HG03064 (cell line): ENCODE results near the gene SMIM30.

ENCODE experiments used
- ATAC-seq: cut with Tn5 transposase; IDR thresholded peaks from one replicate; pipeline ENCODE4 v1.9.1; 2021; ENCODE audit warnings: low read depth; ENCODE audit not compliant: unreplicated experiment

SMIM30 gene

DNA sequence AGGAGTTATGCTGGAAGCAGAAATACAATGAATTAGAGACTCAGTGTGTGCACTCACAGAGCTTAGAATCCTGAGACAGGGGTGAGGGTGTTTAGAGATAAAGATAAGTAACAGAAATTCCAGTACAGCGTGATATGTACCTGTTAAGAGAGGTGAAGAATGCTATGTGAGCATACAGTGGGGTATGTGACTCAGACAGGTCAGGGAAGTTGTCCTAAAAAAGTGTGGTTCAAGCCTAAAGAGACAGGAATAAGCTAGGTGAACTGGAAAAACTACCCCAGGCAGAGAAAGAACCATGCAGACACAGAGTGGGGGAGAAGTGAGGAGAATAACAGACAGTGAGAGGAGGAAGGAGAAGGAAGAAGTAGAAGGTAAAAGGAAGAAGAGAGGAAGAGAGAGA, 8.6 kb downstream of the SMIM30 start:
- ATAC-seq = no peak

DNA sequence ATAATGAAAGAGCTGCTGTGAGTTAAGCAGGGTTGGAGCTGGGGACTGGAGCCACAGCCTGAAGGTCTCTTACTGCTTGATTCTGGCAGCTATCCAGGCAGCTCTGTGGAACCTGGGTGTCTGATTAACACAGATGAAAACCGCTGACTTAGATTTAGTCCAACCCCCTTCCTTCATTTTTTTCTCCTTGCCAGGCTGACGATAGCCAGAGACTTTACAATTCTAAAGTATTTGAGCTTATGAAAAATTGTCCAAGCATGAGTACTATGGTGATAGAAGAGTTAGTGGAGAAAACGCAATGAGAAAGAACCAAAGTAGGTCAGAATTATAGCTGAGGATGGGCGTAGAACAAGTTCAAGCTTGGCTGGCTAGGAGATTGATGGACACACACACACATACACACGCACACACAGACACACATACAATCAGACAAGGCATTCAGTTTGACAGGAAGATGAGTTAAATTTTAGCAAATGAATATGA, 18.2 kb downstream of the SMIM30 start:
- ATAC-seq = no peak

DNA sequence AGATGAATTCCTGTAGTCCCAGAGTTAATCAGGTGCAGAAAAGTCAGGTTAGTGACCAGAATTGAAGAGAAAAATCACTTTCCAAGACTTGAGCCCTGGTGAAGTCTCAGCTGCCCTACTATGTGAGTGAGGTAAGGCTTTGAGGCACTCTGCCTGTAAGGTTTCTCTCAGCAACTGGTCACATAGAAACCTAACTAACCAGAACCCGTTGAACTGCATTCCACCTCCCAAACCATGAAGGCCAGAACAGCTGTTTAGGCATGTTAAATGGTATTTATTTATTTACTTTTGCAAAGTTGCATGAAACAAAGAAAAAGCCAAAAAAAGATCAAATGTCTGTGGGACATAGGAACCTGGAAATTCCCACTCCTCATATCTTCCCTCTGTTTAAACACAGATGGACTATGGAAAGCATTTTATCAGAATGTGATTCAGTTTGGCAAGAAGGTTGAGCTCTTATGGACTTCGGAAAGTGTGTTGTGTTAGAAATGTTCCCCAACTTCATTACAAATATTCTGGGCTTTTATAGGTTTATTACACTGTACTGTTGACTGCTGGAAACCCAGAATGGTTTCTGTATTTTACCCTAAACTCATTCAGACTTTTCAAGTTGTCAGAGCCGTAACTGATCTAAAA, 19.0 kb downstream of the SMIM30 start:
- no peak for ATAC-seq

DNA sequence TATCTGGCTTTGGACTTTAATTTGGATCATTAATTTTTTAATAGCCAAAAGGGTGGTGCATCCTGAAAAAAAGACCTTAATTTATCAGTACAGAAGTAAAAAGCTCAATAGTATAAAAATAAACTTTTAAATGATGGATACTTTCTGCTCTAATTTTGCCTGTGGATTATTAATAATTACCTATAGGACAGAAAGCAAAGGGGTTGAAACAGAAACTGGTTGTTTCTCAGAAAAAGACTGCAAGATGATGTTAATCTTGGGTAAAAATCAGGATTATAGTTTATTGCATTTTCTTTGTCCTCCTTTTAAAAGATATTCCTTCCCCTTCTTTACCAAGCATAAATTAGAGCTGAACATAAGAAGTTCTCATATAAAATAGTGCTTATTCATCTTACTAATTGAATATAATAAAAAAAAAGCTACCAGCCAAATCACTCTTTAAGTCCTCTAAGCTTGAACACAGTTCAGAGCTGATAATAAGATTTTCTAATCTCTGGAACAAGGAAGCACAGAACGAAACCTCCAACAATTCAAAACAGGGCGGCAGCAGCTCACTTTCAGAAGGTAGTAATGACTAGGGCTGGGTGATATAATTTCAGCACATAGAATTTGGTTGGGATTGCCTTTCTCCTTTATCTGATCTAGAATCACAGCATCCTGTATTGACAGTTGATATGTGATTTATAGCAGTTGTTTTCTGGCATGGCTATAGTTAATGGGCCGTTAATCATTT, 23.7 kb downstream of the SMIM30 start:
- no peak for ATAC-seq

DNA sequence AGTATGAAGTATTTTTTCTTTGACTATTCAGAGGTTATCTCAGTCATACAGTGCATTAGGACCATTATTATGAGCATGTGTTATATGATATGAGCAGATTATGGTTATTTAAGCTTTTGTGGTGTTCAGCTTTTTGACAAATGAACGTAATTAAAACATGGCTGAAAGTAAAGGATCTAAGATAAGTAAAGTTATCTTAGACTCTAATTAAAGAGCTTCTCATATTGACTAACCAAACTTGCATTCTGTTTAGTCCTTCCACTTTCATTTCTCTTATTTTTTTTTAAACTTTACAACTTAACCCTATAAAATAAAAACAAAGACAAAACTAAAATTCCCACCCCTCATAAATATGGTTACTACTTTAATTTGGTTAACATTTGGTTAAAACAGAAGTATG, 24.8 kb downstream of the SMIM30 start:
- ATAC-seq = no peak

DNA sequence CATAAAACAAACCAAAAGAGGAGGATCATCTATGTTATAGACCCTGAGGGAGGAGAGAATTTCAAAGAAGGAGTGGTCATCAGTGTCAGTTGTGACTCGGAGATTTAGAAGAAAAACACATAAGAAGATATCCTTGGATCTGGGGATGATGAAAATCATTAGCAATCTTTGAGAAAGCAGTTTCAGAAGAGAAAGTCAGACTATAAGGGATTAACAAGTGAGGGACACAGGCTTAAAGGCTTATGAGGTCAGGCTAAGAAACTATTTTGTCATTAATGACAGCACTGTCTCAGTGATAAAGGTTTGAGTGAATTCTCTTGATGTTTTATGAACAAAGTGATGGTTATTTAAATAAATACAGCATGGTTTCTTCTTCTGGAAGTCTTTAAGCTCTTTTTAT, 25.6 kb downstream of the SMIM30 start:
- no peak for ATAC-seq

DNA sequence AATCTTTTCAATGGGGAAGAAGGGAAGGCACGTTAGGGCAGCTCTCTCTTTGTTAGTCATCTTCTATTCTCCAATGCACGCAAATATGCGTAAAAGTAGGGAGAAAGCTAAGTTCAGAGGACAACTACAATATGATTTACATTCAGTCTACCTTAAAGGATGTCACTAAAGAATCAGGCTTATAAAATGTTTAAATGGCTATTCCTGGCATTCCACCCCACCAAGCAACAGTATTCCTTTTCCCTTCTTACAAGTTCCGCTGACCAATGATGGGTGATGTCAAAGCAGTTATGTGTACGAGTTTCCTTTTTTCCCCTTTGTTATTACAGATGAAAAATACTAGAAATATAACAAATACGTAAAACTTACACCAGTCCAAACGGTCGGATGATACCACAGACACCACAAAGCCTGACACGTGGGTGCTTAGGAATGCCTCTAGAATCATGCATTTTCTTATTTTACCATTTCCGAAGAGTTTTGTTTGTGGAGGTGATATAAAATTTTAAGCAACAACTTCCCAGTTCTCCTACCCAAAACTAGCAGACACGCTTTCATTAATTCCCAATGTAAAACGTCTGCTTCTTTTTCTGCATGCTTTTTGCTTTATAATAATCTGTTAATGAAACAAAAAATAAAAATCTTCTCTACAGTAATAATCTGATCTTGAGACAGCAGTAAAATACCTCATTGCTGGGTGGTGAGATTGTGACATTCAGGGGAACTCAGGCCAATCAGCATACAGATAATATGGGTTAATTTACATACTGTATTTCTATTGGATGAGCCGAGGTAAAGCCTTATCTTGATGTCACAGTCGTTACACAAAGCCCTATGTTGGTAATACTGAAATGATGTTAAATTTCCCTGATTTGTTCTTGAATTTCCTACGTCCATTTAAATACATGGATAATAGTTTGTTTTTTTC, 31.0 kb downstream of the SMIM30 start:
- ATAC-seq = no peak

DNA sequence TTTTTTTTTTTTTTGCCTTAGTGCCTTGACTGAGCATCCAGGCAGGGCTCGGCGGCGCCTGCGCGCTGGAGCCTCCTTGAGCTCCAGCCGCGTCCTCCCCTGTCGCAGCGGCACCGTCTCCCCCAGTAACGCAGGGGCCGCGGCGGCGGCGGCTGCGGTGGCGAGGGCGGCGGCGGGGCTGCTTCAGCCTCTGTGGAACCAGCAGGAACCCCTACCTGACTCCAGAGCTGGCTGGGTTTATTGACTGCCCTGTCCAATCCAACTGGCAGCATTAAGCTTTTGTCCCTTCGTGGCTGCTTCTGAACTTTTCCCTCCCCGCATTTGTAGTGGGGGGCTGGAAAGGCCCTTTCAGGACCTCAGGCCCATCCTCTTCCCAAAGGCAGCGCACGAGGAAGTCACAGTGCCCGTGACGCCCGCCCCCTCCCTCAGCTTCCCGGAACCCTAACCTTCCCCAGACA, 31.9 kb downstream of the SMIM30 start, which contains the start of gene GPR85:
Gene GPR85, minus strand, starts transcription at position 397 of the 458 bp plus-strand sequence. CDS start 2,106 bp downstream, outside the sequence.
- ATAC-seq = no peak

DNA sequence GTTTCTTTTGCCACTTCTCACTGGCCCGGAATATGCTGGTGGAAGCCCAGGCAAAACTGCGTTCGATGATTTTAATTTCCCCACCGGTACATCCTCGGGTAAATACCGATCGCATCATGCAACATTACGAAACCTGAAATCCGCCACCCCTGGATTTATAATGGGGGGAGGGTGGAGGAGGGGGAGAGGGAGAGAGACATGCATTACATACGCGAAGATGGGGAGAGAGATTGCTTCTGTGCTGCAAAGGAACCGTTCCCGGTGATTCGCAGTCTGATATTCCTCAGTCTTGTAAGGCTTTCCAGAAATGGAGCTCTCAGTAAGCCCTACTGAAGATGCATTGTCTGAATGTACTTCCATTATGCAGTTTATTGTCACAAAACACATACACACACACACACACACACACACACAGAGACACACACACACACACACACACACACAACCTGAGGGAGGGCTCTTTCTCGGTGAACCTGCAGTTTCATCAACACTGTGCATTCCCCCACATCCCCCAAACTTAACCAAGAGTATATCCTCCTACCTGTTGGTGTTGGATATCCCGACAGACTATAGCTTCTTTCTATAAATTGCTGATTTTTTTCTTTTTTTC, 32.5 kb downstream of the SMIM30 start:
- ATAC-seq = no peak

DNA sequence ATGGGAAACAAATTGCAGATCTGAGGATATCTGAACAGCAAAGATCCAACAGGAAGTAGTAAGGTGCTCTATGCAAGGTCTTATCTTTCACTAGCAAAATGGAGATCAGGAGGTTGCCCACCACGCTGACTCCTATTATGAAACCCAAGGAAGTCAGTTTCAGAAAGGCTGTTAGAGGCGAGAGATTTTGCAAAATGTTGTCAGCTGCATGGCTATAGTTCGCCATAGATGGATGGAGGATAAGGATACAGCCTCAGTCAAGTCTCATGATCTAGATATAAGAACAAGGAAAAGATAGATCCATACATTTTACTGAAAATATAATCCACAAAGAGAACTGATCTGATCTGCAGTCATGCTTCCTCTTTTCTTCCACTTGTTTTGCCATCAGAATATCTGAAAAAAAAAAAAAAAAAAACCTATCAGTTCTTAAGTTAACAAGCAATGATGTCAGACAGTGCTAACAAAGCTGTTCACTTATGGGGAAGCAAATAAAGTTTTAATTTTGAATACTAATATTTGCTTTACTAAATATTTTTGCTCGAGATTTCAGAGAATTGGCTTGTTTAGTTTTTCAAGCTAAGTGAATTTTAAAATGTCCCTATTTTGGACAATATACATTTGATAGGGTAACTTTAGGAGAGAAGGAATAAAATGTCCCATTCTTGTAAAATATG, 33.7 kb downstream of the SMIM30 start:
- no peak for ATAC-seq

DNA sequence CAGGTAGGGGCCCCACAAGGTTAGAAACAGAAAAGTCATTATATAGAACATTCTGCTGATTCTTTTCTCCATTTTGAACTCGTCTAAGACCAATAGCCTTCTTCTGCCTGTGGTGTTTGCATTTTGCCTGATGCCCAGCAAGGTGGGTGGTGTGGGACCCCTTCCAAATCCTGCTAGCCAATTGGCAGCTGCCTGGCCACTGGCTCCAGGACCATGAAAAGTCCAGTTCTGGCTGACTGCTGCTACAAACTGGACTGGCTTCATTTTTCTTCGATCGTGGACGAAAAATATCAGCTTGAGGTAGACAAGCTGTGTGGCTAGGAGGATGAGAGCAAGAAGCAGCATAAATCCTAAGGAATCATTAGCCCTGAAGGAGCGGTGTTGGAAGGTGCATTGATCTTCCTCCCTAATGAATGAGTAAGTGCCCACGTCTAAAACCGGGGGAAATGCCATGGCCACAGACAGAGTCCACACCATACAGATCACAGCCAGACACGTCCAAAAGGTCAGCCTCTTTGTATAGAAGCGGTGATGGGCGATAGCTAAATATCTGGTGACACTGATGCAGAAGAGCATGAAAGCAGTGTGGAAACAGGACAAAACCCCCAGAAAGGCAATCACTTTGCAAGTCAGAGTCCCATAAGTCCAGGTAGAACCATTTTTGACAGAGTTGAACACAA, 34.4 kb downstream of the SMIM30 start:
- no peak for ATAC-seq

DNA sequence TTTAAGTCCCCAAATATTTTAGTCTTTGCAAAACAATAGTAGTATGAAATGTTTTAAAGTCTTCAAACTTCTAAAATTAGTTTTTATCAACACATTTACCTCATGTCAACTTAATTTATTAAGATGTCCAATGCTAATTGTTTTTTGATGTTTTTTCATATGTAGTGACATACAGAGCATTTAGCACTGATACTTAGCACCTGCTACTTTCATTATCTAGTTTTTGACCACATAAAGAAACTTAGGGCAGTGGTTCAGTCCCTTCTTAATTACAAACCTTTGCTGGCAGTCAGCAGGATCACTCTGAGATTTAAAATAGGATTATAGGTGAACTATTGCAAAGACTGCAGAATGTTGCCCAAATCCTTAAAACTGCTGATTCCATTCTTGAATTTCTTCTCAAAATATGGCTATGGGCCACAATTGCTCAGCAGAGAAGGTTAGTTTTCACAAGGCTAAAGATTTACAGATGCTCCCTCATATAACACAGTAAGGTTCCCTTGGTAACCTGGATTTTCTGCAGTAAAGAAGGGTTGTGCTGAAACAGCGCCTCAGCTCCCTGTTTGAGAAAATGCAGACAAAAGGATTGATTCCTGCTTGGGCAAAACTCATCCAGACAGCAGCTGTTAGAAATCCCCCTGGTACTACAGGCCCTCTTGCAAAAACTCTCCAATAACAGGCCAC, 35.1 kb downstream of the SMIM30 start:
- no peak for ATAC-seq

DNA sequence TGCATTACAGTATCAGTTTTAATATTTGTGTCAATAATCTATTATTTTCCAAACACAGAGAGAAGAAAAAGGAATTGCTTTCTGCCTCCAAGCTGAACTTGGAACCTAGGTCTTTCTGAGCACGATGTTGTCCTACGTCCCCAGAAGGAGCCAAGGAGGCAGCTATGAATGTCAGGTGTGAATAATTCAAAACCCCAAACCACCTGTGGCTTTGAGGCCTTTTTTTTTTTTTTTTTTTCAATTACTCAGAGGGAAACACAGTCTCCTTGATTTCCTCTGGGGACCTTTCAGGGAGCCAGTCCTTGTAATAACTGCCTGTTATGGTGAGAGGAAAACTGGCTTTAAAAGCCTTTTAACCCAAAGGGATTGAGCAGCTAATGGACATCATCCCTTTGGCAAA, 40.0 kb downstream of the SMIM30 start:
- no peak for ATAC-seq

DNA sequence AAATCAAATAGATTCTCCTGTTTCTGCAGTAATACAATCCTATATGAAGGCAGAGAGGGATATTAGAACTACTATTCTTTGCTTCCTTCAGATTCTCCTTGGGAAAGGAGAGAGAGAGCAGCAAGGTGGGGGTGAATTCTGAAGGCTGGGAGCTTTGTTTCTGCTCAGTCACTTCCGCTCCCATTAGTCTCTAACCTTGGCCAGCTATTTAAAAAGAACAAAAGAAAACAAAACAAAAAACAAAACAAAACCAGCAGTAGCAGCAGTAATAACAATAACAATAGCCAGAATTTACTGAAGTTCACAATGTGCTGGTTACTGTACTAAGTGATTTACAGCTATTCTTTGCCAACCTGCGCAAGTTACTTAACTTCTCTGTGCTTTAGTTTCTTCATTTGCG, 41.7 kb downstream of the SMIM30 start:
- no peak for ATAC-seq

DNA sequence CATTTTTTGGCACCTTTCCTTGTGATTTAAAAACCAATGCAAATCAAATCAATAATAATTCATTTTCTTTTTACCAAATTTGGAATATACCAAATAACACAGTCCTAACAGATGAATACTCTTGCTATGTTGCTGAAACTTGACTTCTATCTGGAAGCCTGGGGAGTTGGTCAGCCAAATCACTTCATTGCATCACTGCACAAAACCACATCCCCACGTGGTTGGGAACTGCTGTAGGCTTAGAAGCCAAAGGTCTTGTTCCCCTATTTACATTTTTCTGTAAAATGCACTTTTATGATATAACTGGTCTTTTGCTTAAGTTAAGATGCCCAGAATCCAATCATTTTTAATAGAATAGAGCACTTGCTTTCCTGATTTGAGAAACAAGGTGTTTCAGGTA, 46.9 kb downstream of the SMIM30 start:
- ATAC-seq = no peak
